GM12892 (cell line): Measurements from ENCODE around the gene LSM3.

Source experiments
- POLR2A ChIP-seq: IDR thresholded peaks from 2 replicates; pipeline ENCODE4 v1.6.1; 2011; ENCODE audit warnings: low read depth, low read length, control low read depth
- POLR2AphosphoS5 ChIP-seq: IDR thresholded peaks from 2 replicates; pipeline ENCODE4 v1.6.1; 2011; ENCODE audit warnings: low read depth, low read length, control low read depth

GRCh38 chr3:14147066-14147435 is 31.6 kb upstream of the LSM3 start:
- TF ChIP-seq POLR2AphosphoS5 (no peak), POLR2A (no peak)
